Testis (tissue), 2 donors: ENCODE measurements around the gene UBD.

Experiments
- CTCF ChIP-seq, 3 experiments: fragments of 450-650 bp in 2 of 3; fragments of 200-600 bp in 1 of 3; sonication (generic) in 1 of 3; IDR thresholded peaks; one replicate each; pipeline ENCODE4 v1.5.1; 2016 to 2019; ENCODE audit warnings: antibody characterized with exemption in 3 of 3, mild to moderate bottlenecking in 2 of 3, moderate library complexity in 1 of 3
- POLR2A ChIP-seq: fragments of 450-650 bp; IDR thresholded peaks from one replicate; pipeline ENCODE4 v1.6.1; 2017; ENCODE audit warnings: antibody characterized with exemption, mild to moderate bottlenecking, moderate library complexity

DNA sequence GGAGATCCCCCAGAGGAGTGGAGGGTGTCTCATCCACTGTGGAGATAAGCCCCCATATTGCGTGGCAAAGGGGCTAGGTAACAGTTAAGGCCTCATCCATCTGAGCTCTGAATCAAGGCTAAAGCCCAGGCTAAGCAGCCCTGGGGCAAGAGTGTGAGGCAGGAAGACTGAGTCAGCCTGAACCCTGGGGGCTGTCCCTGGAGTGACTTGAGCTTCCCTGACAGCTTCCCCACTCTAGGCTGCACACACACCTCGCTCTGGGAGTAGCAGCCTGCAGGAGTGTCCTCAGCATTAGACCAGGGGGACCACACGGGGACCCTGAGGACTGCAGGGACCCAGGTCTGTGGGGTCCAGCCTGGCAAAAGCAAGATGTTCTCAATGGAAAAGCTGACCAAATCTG, 27.9 kb downstream of the UBD start:
- TF ChIP-seq CTCF (IDR thresholded peaks at IDR 0.05) (no peak), POLR2A (no peak)
